ENCODE data around the gene WBP2. TPM values are rescaled to one million over a fixed set of nuclear protein-coding genes. Genes with fewer than 3 reads are reported as not detected.

WBP2 gene
- total RNA-seq, 2 experiments from 2014 or later, result 98.5 to 114 TPM

GRCh38 chr17:75845933-75846691 is 9.0 kb downstream of the WBP2 start:
- intact Hi-C loops (cut with DNase I, micrococcal nuclease), result loop anchor here (1.0 to 5.0 kb wide), 2 partner anchors 9 to 69 kb away; partner anchors contain the start of gene WBP2 (in 1 of the 2)
- peak overlapping the region; percentile 67 for H3K4me3 Mint-ChIP-seq
- H3K27ac Mint-ChIP-seq, result peak overlapping the region; percentile 76
- H3K36me3 ChIP-seq (ENCODE audit: insufficient read depth, low read length), result peaks cover 62% of the 10 kb centered on the region
- no peaks in the 10 kb centered on the region for H3K9me3 Mint-ChIP-seq
- H3K9me3 ChIP-seq (ENCODE audit: control insufficient read depth in 1 of 2, insufficient read depth in 1 of 2, low read length in 2 of 2), result no peaks in the 10 kb centered on the region
- no peak for TF ChIP-seq CTCF (IDR thresholded peaks at IDR 0.05)
- no peak overlapping the region for H3K4me3 ChIP-seq (ENCODE audit: low read length)
- H3K27ac ChIP-seq (ENCODE audit: low read depth in 1 of 2, low read length in 2 of 2), result no peak overlapping the region
- CTCF ChIA-PET, result interaction anchor here (1.2 kb wide), 1 partner anchor 9 kb away, joined by 4 read pairs; the partner anchor contains the start of gene WBP2
- H3K4me1 Mint-ChIP-seq (ENCODE audit: low read depth), result peaks cover 26% of the 10 kb centered on the region
- POLR2A ChIA-PET, result interaction anchor here (1.0 to 4.5 kb wide), 10 partner anchors 8 to 71 kb away, joined by 3 to 125 read pairs (median 4); partner anchors contain the start of genes UNK and WBP2
- H3K27me3 Mint-ChIP-seq, result no peaks in the 10 kb centered on the region
- H3K4me1 ChIP-seq (ENCODE audit: insufficient read depth, low read length), result peaks cover 57% of the 10 kb centered on the region
- DNase-seq (peak in 1 of 14 experiments; percentile 24), ATAC-seq (ENCODE audit: poor library complexity) (no peak)
- peaks cover 75% of the 10 kb centered on the region for H3K36me3 Mint-ChIP-seq (ENCODE audit: low read depth)
- H3K27me3 ChIP-seq (ENCODE audit: control insufficient read depth in 1 of 2, insufficient read depth in 2 of 2, low read length in 2 of 2), result no peaks in the 10 kb centered on the region

GRCh38 chr17:75845058-75845711 is 9.9 kb downstream of the WBP2 start:
- intact Hi-C loops (cut with DNase I, micrococcal nuclease), result loop anchor here (1.0 to 5.0 kb wide), 2 partner anchors 10 to 68 kb away; partner anchors contain the start of gene WBP2 (in 1 of the 2)
- Mint-ChIP-seq H3K27me3 (no peaks in the 10 kb centered on the region), H3K4me1 (ENCODE audit: low read depth) (peaks cover 26% of the 10 kb centered on the region), H3K9me3 (no peaks in the 10 kb centered on the region), H3K27ac (peak overlapping the region; percentile 76), H3K4me3 (peak overlapping the region; percentile 81), H3K36me3 (ENCODE audit: low read depth) (peaks cover 74% of the 10 kb centered on the region)
- Histone ChIP-seq H3K27ac (ENCODE audit: low read depth in 1 of 2, low read length in 2 of 2) (peak overlapping the region; percentile 94 to 95), H3K36me3 (ENCODE audit: insufficient read depth, low read length) (peaks cover 60% of the 10 kb centered on the region), H3K27me3 (ENCODE audit: control insufficient read depth in 1 of 2, insufficient read depth in 2 of 2, low read length in 2 of 2) (no peaks in the 10 kb centered on the region), H3K9me3 (ENCODE audit: control insufficient read depth in 1 of 2, insufficient read depth in 1 of 2, low read length in 2 of 2) (no peaks in the 10 kb centered on the region), H3K4me1 (ENCODE audit: insufficient read depth, low read length) (peaks cover 66% of the 10 kb centered on the region), H3K4me3 (ENCODE audit: low read length) (peak overlapping the region; percentile 81)
- ATAC-seq (ENCODE audit: poor library complexity), result peak; percentile 54
- peak; percentile 55 for TF ChIP-seq CTCF (IDR thresholded peaks at IDR 0.05)
- ChIA-PET CTCF (interaction anchor here (0.9 to 2.1 kb wide), 4 partner anchors 10 to 92 kb away, joined by 3 to 8 read pairs (median 5); partner anchors contain the start of gene WBP2), POLR2A (interaction anchor here (0.7 to 4.5 kb wide), 12 partner anchors 9 to 70 kb away, joined by 3 to 125 read pairs (median 12); partner anchors contain the start of genes UNK and WBP2)
- DNase-seq, result peak in 13 of 14 experiments; percentile 40 to 84 (median 55)

GRCh38 chr17:75844530-75845057 is 10.5 kb downstream of the WBP2 start:
- H3K27ac ChIP-seq (ENCODE audit: low read depth in 1 of 2, low read length in 2 of 2), result peak overlapping the region; percentile 94 to 95
- H3K4me3 ChIP-seq (ENCODE audit: low read length), result peak overlapping the region; percentile 81
- peaks cover 75% of the 10 kb centered on the region for H3K36me3 Mint-ChIP-seq (ENCODE audit: low read depth)
- H3K9me3 ChIP-seq (ENCODE audit: control insufficient read depth in 1 of 2, insufficient read depth in 1 of 2, low read length in 2 of 2), result no peaks in the 10 kb centered on the region
- H3K4me1 ChIP-seq (ENCODE audit: insufficient read depth, low read length), result peaks cover 69% of the 10 kb centered on the region
- ATAC-seq (ENCODE audit: poor library complexity) (peak; percentile 5), DNase-seq (peak in 2 of 14 experiments; percentile 56 to 67)
- H3K4me1 Mint-ChIP-seq (ENCODE audit: low read depth), result peaks cover 26% of the 10 kb centered on the region
- no peaks in the 10 kb centered on the region for H3K9me3 Mint-ChIP-seq
- peak overlapping the region; percentile 92 for H3K27ac Mint-ChIP-seq
- peaks cover 62% of the 10 kb centered on the region for H3K36me3 ChIP-seq (ENCODE audit: insufficient read depth, low read length)
- ChIA-PET CTCF (interaction anchor here (0.9 to 2.1 kb wide), 3 partner anchors 11 to 91 kb away, joined by 3 to 8 read pairs (median 6); partner anchors contain the start of gene WBP2), POLR2A (interaction anchor here (0.7 to 4.5 kb wide), 11 partner anchors 10 to 80 kb away, joined by 3 to 125 read pairs (median 19); partner anchors contain the start of genes GALK1, UNK and WBP2)
- TF ChIP-seq CTCF (IDR thresholded peaks at IDR 0.05), result no peak
- peak overlapping the region; percentile 96 for H3K4me3 Mint-ChIP-seq
- H3K27me3 ChIP-seq (ENCODE audit: control insufficient read depth in 1 of 2, insufficient read depth in 2 of 2, low read length in 2 of 2), result no peaks in the 10 kb centered on the region
- H3K27me3 Mint-ChIP-seq, result no peaks in the 10 kb centered on the region
- intact Hi-C loops (cut with DNase I, micrococcal nuclease), result loop anchor here (1.0 to 5.0 kb wide), 3 partner anchors 11 to 67 kb away; partner anchors contain the start of genes TRIM47 (in 1 of the 2) and WBP2 (in 1 of the 2)

All from CD4-positive, alpha-beta T cell (primary cell).